Psoas muscle (tissue), 8 donors: Measurements from ENCODE around the gene PACS1. TPM values are rescaled to one million over a fixed set of nuclear protein-coding genes. Genes with fewer than 3 reads are reported as not detected.

Experiments
- ATAC-seq, 4 donors: fragments of 200-7000 bp; cut with Tn5 transposase; one replicate each; pipeline ENCODE4 v1.9.1; 2020; ENCODE audit warnings: moderate library complexity in 3 of 4, mild to moderate bottlenecking in 2 of 4
- DNase-seq, 2 donors: peaks; one replicate each; pipeline ENCODE4 v3.0.0-alpha.2; 2020
- H3K27ac ChIP-seq: fragments of 200-600 bp; one replicate; pipeline ENCODE4 v1.8.0; 2022
- H3K27me3 ChIP-seq, 3 donors: fragments of 200-600 bp in 1 of 3; one replicate each; pipeline versions ENCODE4 v1.6.1 to v1.8.0; 2013 to 2022; ENCODE audit warnings: low read length in 2 of 3, mild to moderate bottlenecking in 2 of 3, moderate library complexity in 1 of 3; ENCODE audit not compliant: insufficient read depth in 3 of 3
- H3K36me3 ChIP-seq, 2 donors: fragments of 200-600 bp in 1 of 2; one replicate each; pipeline versions ENCODE4 v1.6.1 to v1.8.0; 2013 to 2022; ENCODE audit warnings: low read depth in 1 of 2, mild to moderate bottlenecking in 1 of 2, moderate library complexity in 1 of 2; ENCODE audit not compliant: insufficient read depth in 1 of 2
- H3K4me1 ChIP-seq: fragments of 200-600 bp; one replicate; pipeline ENCODE4 v1.8.0; 2022
- H3K4me3 ChIP-seq: fragments of 200-600 bp; one replicate; pipeline ENCODE4 v1.8.0; 2022; ENCODE audit warnings: mild to moderate bottlenecking
- H3K9me3 ChIP-seq: fragments of 200-600 bp; one replicate; pipeline ENCODE4 v1.8.0; 2022
- WGBS, 3 donors: extraction: QIAGEN DNeasy Blood & Tissue Kit; methylation state at CpG; one replicate each; pipeline versions ENCODE4 v1.1.6 to v1.1.7; 2013; 5-methylcytosine and 5-hydroxymethylcytosine counted together
- intact Hi-C, 2 donors: fragments of 100-400 bp; cut with DNase I; formaldehyde crosslinking; loops; one replicate each; pipeline versions ENCODE4 v1.11.0 to v1.14.2; 2022
- polyA plus RNA-seq, 3 donors: library from polyadenylated mRNA; stranded (reverse); fragments of 200-250 nt; gene quantifications; one replicate each; pipeline ENCODE4 v1.2.3, GENCODE V29; 2013
- total RNA-seq, 4 donors: library from RNA; stranded (reverse); fragmentation: NEBNext Ultra II Directional in 2 of 4; extraction: Animal tissue kit (Norgen Biotek cat#: 25700) in 2 of 4; gene quantifications; one replicate each; pipeline versions ENCODE4 v1.2.1 to v1.2.4, GENCODE V29; 2021 to 2023
- TF ChIP-seq, protein P1 (sequence below): fragments of 200-600 bp; IDR thresholded peaks from one replicate; pipeline ENCODE4 v1.8.0; 2022; ENCODE audit warnings: antibody characterized with exemption
- donor health status: healthy with polysubstance abuse.
- donor health status: DM: no; HTN: no; CAD: no; lungs with moderate emphysema.
- donor health status: Bipolar disorder and iron deficiency.
- donor health status: healthy.
- donor health status: DM: yes; HTN: yes; CAD: no.
- donor health status: DM: no; HTN: no; CAD: no.
- donor health status: DM: no; HTN: no; CAD: no.
- donor health status: DM: yes; HTN: yes; CAD: no.

PACS1 gene
- total and polyA plus RNA-seq, 7 donors: 7.4 to 27.8 (median 16.3) TPM

- peaks cover 5% of the 10 kb centered on the region for H3K4me1 ChIP-seq
- no peak overlapping the region for H3K4me3 ChIP-seq
- H3K36me3 ChIP-seq: no peaks in the 10 kb centered on the region
- TF ChIP-seq, protein P1, sequence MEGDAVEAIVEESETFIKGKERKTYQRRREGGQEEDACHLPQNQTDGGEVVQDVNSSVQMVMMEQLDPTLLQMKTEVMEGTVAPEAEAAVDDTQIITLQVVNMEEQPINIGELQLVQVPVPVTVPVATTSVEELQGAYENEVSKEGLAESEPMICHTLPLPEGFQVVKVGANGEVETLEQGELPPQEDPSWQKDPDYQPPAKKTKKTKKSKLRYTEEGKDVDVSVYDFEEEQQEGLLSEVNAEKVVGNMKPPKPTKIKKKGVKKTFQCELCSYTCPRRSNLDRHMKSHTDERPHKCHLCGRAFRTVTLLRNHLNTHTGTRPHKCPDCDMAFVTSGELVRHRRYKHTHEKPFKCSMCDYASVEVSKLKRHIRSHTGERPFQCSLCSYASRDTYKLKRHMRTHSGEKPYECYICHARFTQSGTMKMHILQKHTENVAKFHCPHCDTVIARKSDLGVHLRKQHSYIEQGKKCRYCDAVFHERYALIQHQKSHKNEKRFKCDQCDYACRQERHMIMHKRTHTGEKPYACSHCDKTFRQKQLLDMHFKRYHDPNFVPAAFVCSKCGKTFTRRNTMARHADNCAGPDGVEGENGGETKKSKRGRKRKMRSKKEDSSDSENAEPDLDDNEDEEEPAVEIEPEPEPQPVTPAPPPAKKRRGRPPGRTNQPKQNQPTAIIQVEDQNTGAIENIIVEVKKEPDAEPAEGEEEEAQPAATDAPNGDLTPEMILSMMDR: no peak
- H3K27me3 ChIP-seq: no peaks in the 10 kb centered on the region
- 64 to 71% (median 70%) methylated on average over 8 of the region's 8 CpGs for WGBS, 3 donors
- H3K27ac ChIP-seq: no peak overlapping the region
- no peak for ATAC-seq
- intact Hi-C loops: no loop called here
- no peak for DNase-seq
- H3K9me3 ChIP-seq: no peaks in the 10 kb centered on the region
These were observed 89.4 kb downstream of the PACS1 start for GRCh38 chr11:66159324-66159984.

- Histone ChIP-seq H3K4me1 (peaks cover 5% of the 10 kb centered on the region), H3K36me3 (no peaks in the 10 kb centered on the region), H3K27me3 (no peaks in the 10 kb centered on the region), H3K4me3 (no peak overlapping the region), H3K9me3 (no peaks in the 10 kb centered on the region), H3K27ac (no peak overlapping the region)
- ATAC-seq (no peak), DNase-seq (no peak)
- WGBS, 3 donors: 87 to 99% (median 94%) methylated on average over 5 of the region's 5 CpGs
- TF ChIP-seq, protein P1: no peak
- intact Hi-C loops: no loop called here
These were observed 90.6 kb downstream of the PACS1 start for GRCh38 chr11:66160709-66161108.

- TF ChIP-seq, protein P1: no peak
- intact Hi-C loops: no loop called here
- no peaks in the 10 kb centered on the region for H3K9me3 ChIP-seq
- WGBS, 3 donors: 97 to 98% (median 97%) methylated on average over 7 of the region's 7 CpGs
- H3K27me3 ChIP-seq: no peaks in the 10 kb centered on the region
- no peak overlapping the region for H3K4me3 ChIP-seq
- no peak overlapping the region for H3K27ac ChIP-seq
- H3K4me1 ChIP-seq: no peaks in the 10 kb centered on the region
- no peaks in the 10 kb centered on the region for H3K36me3 ChIP-seq
- no peak for ATAC-seq
- DNase-seq: no peak
These were observed 98.2 kb downstream of the PACS1 start for GRCh38 chr11:66168289-66168688.

DNA sequence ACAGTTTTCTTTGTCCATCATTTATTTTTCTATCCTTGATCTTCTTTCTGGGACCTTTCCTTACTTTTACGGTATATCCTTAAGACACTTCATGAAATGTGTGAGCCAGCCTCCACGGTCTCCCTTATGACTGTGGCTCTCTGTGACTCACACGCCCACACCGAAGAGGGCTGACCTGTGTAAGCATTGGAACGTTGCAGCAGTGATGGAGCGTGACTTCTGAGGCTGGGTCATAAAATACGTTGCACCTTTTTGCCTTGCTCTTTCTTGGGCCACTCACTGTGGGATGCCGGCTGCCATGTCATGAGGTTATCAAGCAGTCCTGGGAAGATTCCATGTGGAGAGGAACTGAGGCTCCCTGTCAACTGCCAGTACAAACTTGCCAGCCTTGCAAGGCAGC, 102.1 kb downstream of the PACS1 start:
- 73 to 77% (median 76%) methylated on average over 8 of the region's 8 CpGs for WGBS, 3 donors
- no peaks in the 10 kb centered on the region for H3K27me3 ChIP-seq

More for the DNA sequence above, 102.1 kb downstream of the PACS1 start:
- TF ChIP-seq, protein P1: no peak
- intact Hi-C loops: no loop called here
- no peaks in the 10 kb centered on the region for H3K4me1 ChIP-seq
- DNase-seq (no peak), ATAC-seq (no peak)
- no peak overlapping the region for H3K4me3 ChIP-seq
- H3K36me3 ChIP-seq: no peaks in the 10 kb centered on the region
- H3K27ac ChIP-seq: no peak overlapping the region
- no peaks in the 10 kb centered on the region for H3K9me3 ChIP-seq
